ENCODE data around the gene FBXO4. TPM values are rescaled to one million over a fixed set of nuclear protein-coding genes. Genes with fewer than 3 reads are reported as not detected.

The FBXO4 gene
- total and polyA plus RNA-seq, 2 of the 8 experiments (the other 6 are each of a cell fraction or from before 2014, with no cell fraction given) = 0.60 to 0.88 TPM

GRCh38 chr5:41960481-41960880, 35.4 kb downstream of the FBXO4 start:
- H3K4me2 ChIP-seq (ENCODE audit: insufficient read depth in 1 of 2, low read depth in 2 of 2, low read length in 2 of 2) = no peak overlapping the region
- FAIRE-seq (no peak), DNase-seq (ENCODE audit: low read depth in 1 of 2, low spot score in 2 of 2) (no peak)
- ChIA-PET POLR2A (ENCODE audit: partially characterized antibody) (no interaction called here), CTCF (ENCODE audit: partially characterized antibody) (no interaction called here)
- H3K4me1 ChIP-seq (replicated peaks in 1 of 4; ENCODE audit: control insufficient read depth in 3 of 4, insufficient read depth in 4 of 4, low read length in 3 of 4) = no peaks in the 10 kb centered on the region
- no peak overlapping the region for H3K4ac ChIP-seq (replicated peaks; ENCODE audit: insufficient read length, low read depth, low read length)
- H4K5ac ChIP-seq (ENCODE audit: insufficient read length, low read depth, low read length) = no peak overlapping the region
- no peak overlapping the region for H2BK12ac ChIP-seq (ENCODE audit: low read depth, low read length)
- no peak overlapping the region for H3K27ac ChIP-seq (ENCODE audit: low read depth, low read length)
- H2AK5ac ChIP-seq (ENCODE audit: low read depth, low read length) = no peak overlapping the region
- H4K8ac ChIP-seq (ENCODE audit: extremely low read depth, insufficient read depth, low read length) = no peak overlapping the region
- H4K20me1 ChIP-seq (replicated peaks in 1 of 2; ENCODE audit: control insufficient read depth in 1 of 2, insufficient read depth in 2 of 2, low read length in 2 of 2) = no peaks in the 10 kb centered on the region
- no peak overlapping the region for H3K56ac ChIP-seq (replicated peaks; ENCODE audit: insufficient read length, low read depth, low read length)
- no peaks in the 10 kb centered on the region for H3K27me3 ChIP-seq (replicated peaks in 1 of 4; ENCODE audit: control insufficient read depth in 3 of 4, extremely low read depth in 1 of 4, insufficient read depth in 3 of 4, low read length in 3 of 4)
- H3K23ac ChIP-seq (ENCODE audit: insufficient read length) = no peak overlapping the region
- H3K23me2 ChIP-seq (ENCODE audit: low read depth, low read length) = no peaks in the 10 kb centered on the region
- no peaks in the 10 kb centered on the region for H3K36me3 ChIP-seq (ENCODE audit: control insufficient read depth in 2 of 4, insufficient read depth in 4 of 4, low read length in 3 of 4)
- no peaks in the 10 kb centered on the region for H3K79me1 ChIP-seq (ENCODE audit: low read depth, low read length)
- H2BK120ac ChIP-seq (replicated peaks; ENCODE audit: low read depth, low read length) = no peak overlapping the region
- H3K18ac ChIP-seq (ENCODE audit: extremely low read depth, low read length) = no peak overlapping the region
- no peak overlapping the region for H2BK20ac ChIP-seq (ENCODE audit: low read length)
- H2BK5ac ChIP-seq (ENCODE audit: low read depth, low read length) = no peak overlapping the region
- no peak for TF ChIP-seq RBBP5 (IDR thresholded peaks at IDR 0.05; ENCODE audit: borderline replicate concordance, low read depth, low read length)
- TF ChIP-seq RFX5 (IDR thresholded peaks at IDR 0.05; ENCODE audit: borderline replicate concordance, low read depth, low read length) = no peak
- TF ChIP-seq EGR1 (IDR thresholded peaks at IDR 0.05; ENCODE audit: borderline replicate concordance, low read depth, low read length) = no peak
- no peak for TF ChIP-seq RXRA (IDR thresholded peaks at IDR 0.05; ENCODE audit: insufficient read depth, low read depth, low read length)
- no peak for TF ChIP-seq EZH2 (IDR thresholded peaks at IDR 0.05; ENCODE audit: low read depth, low read length, severe bottlenecking)
- no peak for TF ChIP-seq CREB1 (IDR thresholded peaks at IDR 0.05)
- no peak overlapping the region for H3K4me3 ChIP-seq (ENCODE audit: extremely low read depth in 1 of 4, insufficient read depth in 2 of 4, low read depth in 3 of 4, low read length in 4 of 4)
- no peak overlapping the region for H4K91ac ChIP-seq (replicated peaks; ENCODE audit: insufficient read length, low read length)
- H2AFZ ChIP-seq (ENCODE audit: low read length) = no peak overlapping the region
- no peak overlapping the region for H3K14ac ChIP-seq (ENCODE audit: insufficient read length)
- H3K79me2 ChIP-seq (ENCODE audit: control insufficient read depth in 1 of 2, insufficient read depth in 2 of 2, low read length in 2 of 2) = no peaks in the 10 kb centered on the region
- no peak overlapping the region for H3K9ac ChIP-seq (replicated peaks in 1 of 4; ENCODE audit: extremely low read depth in 1 of 4, low read depth in 3 of 4, low read length in 3 of 4)
- H3K9me3 ChIP-seq (ENCODE audit: insufficient read depth in 2 of 2, low read depth in 1 of 2, low read length in 1 of 2) = no peaks in the 10 kb centered on the region; a peak in 1 of 4 replicates
- no peak overlapping the region for H2BK15ac ChIP-seq (ENCODE audit: low read length)

Measured in H1 (cell line).